Activated naive CD4-positive, alpha-beta T cell treated with anti-CD3 and anti-CD28 coated beads, Interleukin-2, amount 50 U/mL, for 16 hours (primary cell): ENCODE results near the gene MPV17L.
"Not testable (repeated sequence)": the region's sequence is repeated elsewhere in the genome, so short reads cannot be mapped to it uniquely, and the experiment has no call there.

ENCODE experiments used
- DNase-seq: peaks from one replicate; pipeline ENCODE4 v3.0.0-alpha.2; 2020

MPV17L gene

GRCh38 chr16:15415511-15415985 lies 20.0 kb downstream of the MPV17L start:
- DNase-seq, result no peak

- DNase-seq, result no peak
Measured at GRCh38 chr16:15417197-15417596, 21.6 kb downstream of the MPV17L start.

- no peak for DNase-seq
Measured at GRCh38 chr16:15418206-15418605, 22.7 kb downstream of the MPV17L start.

- DNase-seq, result not testable (repeated sequence)
Measured at GRCh38 chr16:15421696-15422095, 26.1 kb downstream of the MPV17L start.

GRCh38 chr16:15422222-15422621 lies 26.7 kb downstream of the MPV17L start:
- DNase-seq, result no peak

GRCh38 chr16:15425861-15426260 lies 30.3 kb downstream of the MPV17L start:
- no peak for DNase-seq

- no peak for DNase-seq
Measured at GRCh38 chr16:15426796-15427195, 31.2 kb downstream of the MPV17L start.

- peak; percentile 67 for DNase-seq
Measured at GRCh38 chr16:15427648-15428239, 32.2 kb downstream of the MPV17L start.

- not testable (repeated sequence) for DNase-seq
Measured at GRCh38 chr16:15430884-15431283, 35.3 kb downstream of the MPV17L start.

GRCh38 chr16:15434079-15434424 lies 38.5 kb downstream of the MPV17L start:
- DNase-seq, result no peak

GRCh38 chr16:15434425-15435215 lies 39.1 kb downstream of the MPV17L start, which contains the start of gene BMERB1:
Gene BMERB1, plus strand, starts transcription at chr16:15434588. Its CDS starts 66 bp downstream, at chr16:15434654.
- peak; percentile 66 for DNase-seq

GRCh38 chr16:15435216-15435864 lies 39.8 kb downstream of the MPV17L start:
- DNase-seq, result no peak

GRCh38 chr16:15439102-15439501 lies 43.5 kb downstream of the MPV17L start:
- no peak for DNase-seq

- DNase-seq, result no peak
Measured at GRCh38 chr16:15439521-15439920, 44.0 kb downstream of the MPV17L start.

GRCh38 chr16:15440852-15441251 lies 45.3 kb downstream of the MPV17L start:
- DNase-seq, result no peak

- DNase-seq, result not testable (repeated sequence)
Measured at GRCh38 chr16:15442140-15442539, 46.6 kb downstream of the MPV17L start.

GRCh38 chr16:15443753-15444152 lies 48.2 kb downstream of the MPV17L start:
- no peak for DNase-seq

GRCh38 chr16:15444264-15444663 lies 48.7 kb downstream of the MPV17L start:
- DNase-seq, result no peak

GRCh38 chr16:15445450-15445849 lies 49.9 kb downstream of the MPV17L start:
- DNase-seq, result no peak

GRCh38 chr16:15446901-15447300 lies 51.3 kb downstream of the MPV17L start:
- DNase-seq, result no peak

- DNase-seq, result no peak
Measured at GRCh38 chr16:15450624-15451023, 55.1 kb downstream of the MPV17L start.

GRCh38 chr16:15451098-15451731 lies 55.7 kb downstream of the MPV17L start:
- no peak for DNase-seq

GRCh38 chr16:15452246-15452855 lies 56.8 kb downstream of the MPV17L start:
- no peak for DNase-seq
